ENCODE measurements around the gene ERC1.

GRCh38 chr12:951176-951575 lies 39.8 kb upstream of the ERC1 start:
- TF ChIP-seq CTCF (IDR thresholded peaks at IDR 0.05) (no peak), POLR2A (IDR thresholded peaks at IDR 0.05) (no peak)

All from tibial nerve (tissue), 3 donors.